Regular cardiac myocyte (primary cell): ENCODE data around the gene PPP1R15B. TPM values are rescaled to one million over a fixed set of nuclear protein-coding genes. Genes with fewer than 3 reads are reported as not detected.

ENCODE experiments used
- total RNA-seq: library from RNA; depleted of rRNA; stranded (reverse); fragments of >200 nt; gene quantifications from 2 replicates; pipeline ENCODE4 v1.2.3, GENCODE V29; 2014

Gene PPP1R15B
- 14.4 and 29.7 TPM in 2 replicates for total RNA-seq

GRCh38 chr1:204411451-204412204, at the start of gene PPP1R15B:
Gene PPP1R15B (minus strand): TSS chr1:204411817. CDS start chr1:204411411, 406 bp downstream.

GRCh38 chr1:204359474-204360255, 52.0 kb downstream of the PPP1R15B start, which contains the start of gene PLEKHA6:
Gene PLEKHA6 (minus strand): TSS chr1:204359929. CDS start chr1:204273727, 86,202 bp downstream.

Other genes with a start within 250 kb of the PPP1R15B start
- not detected in 2 replicates for gene REN, start 245.5 kb downstream of the PPP1R15B start, total RNA-seq
- 1.5 TPM in 1 of 2 replicates, not detected in the other for gene KISS1, start 215.3 kb downstream of the PPP1R15B start, total RNA-seq
- not detected in 2 replicates for gene GOLT1A, start 197.8 kb downstream of the PPP1R15B start, total RNA-seq
- under 0.01 TPM in 2 replicates for gene PLEKHA6, start 51.9 kb downstream of the PPP1R15B start, total RNA-seq
- gene PIK3C2B, start 83.0 kb upstream of the PPP1R15B start, total RNA-seq: 0.28 and 0.96 TPM in 2 replicates
- gene MDM4, start 104.6 kb upstream of the PPP1R15B start, total RNA-seq: 19.2 and 22.3 TPM in 2 replicates